HT1080 (cell line): Measurements from ENCODE around the gene GPSM1. TPM values are rescaled to one million over a fixed set of nuclear protein-coding genes. Genes with fewer than 3 reads are reported as not detected.

Experiments used
- DNase-seq: peaks from one replicate; pipeline ENCODE4 v3.0.0-alpha.2; 2015; ENCODE audit warnings: low read depth
- total RNA-seq: library from RNA; depleted of rRNA; stranded (reverse); fragments of >200 nt; shearing (Covaris generic); gene quantifications from 2 replicates; pipeline ENCODE4 v1.2.3, GENCODE V29; 2014

GPSM1 gene
- total RNA-seq, 1 experiment from 2014 or later, result 23.1 TPM

- no peak for DNase-seq
These were observed 23.4 kb upstream of the GPSM1 start, which contains the start of gene CCDC187 for GRCh38 chr9:136303825-136304416. TSS of gene CCDC187 (minus strand) at chr9:136304094. CDS start at chr9:136303830, 264 bp downstream.

GRCh38 chr9:136304456-136304855 is 22.9 kb upstream of the GPSM1 start:
- DNase-seq, result no peak

- no peak for DNase-seq
These were observed 22.4 kb upstream of the GPSM1 start for GRCh38 chr9:136304981-136305380.

GRCh38 chr9:136305804-136306203 is 21.5 kb upstream of the GPSM1 start:
- DNase-seq, result no peak

- no peak for DNase-seq
These were observed 20.8 kb upstream of the GPSM1 start for GRCh38 chr9:136306211-136307208.

- DNase-seq, result no peak
These were observed 20.1 kb upstream of the GPSM1 start for GRCh38 chr9:136307215-136307750.

GRCh38 chr9:136308006-136308701 is 19.2 kb upstream of the GPSM1 start:
- DNase-seq, result no peak

GRCh38 chr9:136308702-136309053 is 18.7 kb upstream of the GPSM1 start:
- DNase-seq, result no peak

- DNase-seq, result no peak
These were observed 18.1 kb upstream of the GPSM1 start for GRCh38 chr9:136309101-136309801.

- no peak for DNase-seq
These were observed 17.5 kb upstream of the GPSM1 start for GRCh38 chr9:136309806-136310220.

GRCh38 chr9:136310273-136311030 is 16.9 kb upstream of the GPSM1 start:
- no peak for DNase-seq

GRCh38 chr9:136311051-136312008 is 16.0 kb upstream of the GPSM1 start:
- DNase-seq, result peak; percentile 28

GRCh38 chr9:136312009-136312375 is 15.3 kb upstream of the GPSM1 start:
- no peak for DNase-seq

- DNase-seq, result no peak
These were observed 14.9 kb upstream of the GPSM1 start for GRCh38 chr9:136312436-136312835.

- no peak for DNase-seq
These were observed 14.0 kb upstream of the GPSM1 start for GRCh38 chr9:136313111-136314055.

- DNase-seq, result no peak
These were observed 13.3 kb upstream of the GPSM1 start for GRCh38 chr9:136314056-136314416.

- DNase-seq, result no peak
These were observed 12.4 kb upstream of the GPSM1 start for GRCh38 chr9:136314944-136315343.

- no peak for DNase-seq
These were observed 11.0 kb upstream of the GPSM1 start for GRCh38 chr9:136316271-136316751.
